Stimulated activated naive B cell treated with anti-CD40 and anti-IgM and Interleukin-4, amounts not matched to agents 10 μg/mL and 1 μg/mL and 100 μg/mL, for 72 hours (primary cell): ENCODE results near the gene MYH7.

Experiments used
- ATAC-seq, 2 donors: fragments of 150-1000 bp; cut with Tn5 transposase; replicated peaks; 2 replicates each; pipeline ENCODE4 v1.10.0; 2021; ENCODE audit warnings: moderate library complexity in 1 of 2
- DNase-seq: peaks from one replicate; pipeline ENCODE4 v3.0.0; 2021
- H3K27ac Mint-ChIP-seq: one replicate; pipeline ENCODE4 v1.8.0; 2022; ENCODE audit warnings: mild to moderate bottlenecking, mixed read lengths
- H3K27me3 Mint-ChIP-seq, 2 donors: one replicate each; pipeline ENCODE4 v1.8.0; 2022; ENCODE audit warnings: mixed read lengths in 2 of 2
- H3K36me3 Mint-ChIP-seq, 2 donors: one replicate each; pipeline ENCODE4 v1.8.0; 2022; ENCODE audit warnings: mixed read lengths in 2 of 2, mild to moderate bottlenecking in 1 of 2
- H3K4me1 Mint-ChIP-seq, 2 donors: one replicate each; pipeline ENCODE4 v1.8.0; 2022; ENCODE audit warnings: mixed read lengths in 2 of 2, mild to moderate bottlenecking in 1 of 2
- H3K4me3 Mint-ChIP-seq, 2 donors: one replicate each; pipeline ENCODE4 v1.8.0; 2022; ENCODE audit warnings: mild to moderate bottlenecking in 2 of 2, mixed read lengths in 2 of 2, moderate library complexity in 1 of 2
- H3K9me3 Mint-ChIP-seq, 2 donors: one replicate each; pipeline ENCODE4 v1.8.0; 2022; ENCODE audit warnings: mixed read lengths in 2 of 2, mild to moderate bottlenecking in 1 of 2

Gene MYH7

GRCh38 chr14:23441076-23441475 is 5.6 kb upstream of the MYH7 start:
- no peak for DNase-seq

DNA sequence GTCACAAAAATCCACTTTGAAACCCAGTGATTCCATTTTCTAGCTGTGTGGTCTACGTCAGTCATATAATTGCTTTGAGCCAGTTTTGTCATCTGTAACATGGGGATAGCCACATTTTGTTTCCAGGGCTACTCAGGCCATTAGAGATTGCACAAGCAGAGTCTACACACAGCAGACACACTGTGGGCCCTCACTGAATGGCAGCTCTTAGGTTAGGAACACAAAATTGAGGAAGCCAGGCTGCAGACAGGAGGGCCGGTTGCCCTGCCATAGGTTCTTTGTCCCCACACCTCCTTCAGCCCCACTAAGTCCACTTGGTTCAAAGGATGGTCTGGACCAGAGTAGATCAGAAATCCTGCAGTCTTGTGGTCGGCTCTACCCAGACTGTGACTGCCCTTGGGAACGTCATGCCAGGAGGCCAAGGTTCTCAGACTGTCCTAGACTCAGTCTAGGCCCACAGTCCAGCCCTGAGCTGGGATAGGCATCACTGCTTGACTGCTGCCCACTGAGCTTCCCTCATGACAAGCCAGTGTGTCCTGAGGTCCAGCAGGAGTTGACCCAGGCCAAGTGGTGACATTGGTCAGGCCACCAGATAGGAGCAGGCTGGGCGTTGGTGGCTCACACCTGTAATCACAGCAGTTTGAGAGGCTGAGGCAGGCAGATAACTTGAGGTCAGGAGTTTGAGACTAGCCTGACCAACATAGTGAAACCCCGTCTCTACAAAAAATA is 3.8 kb upstream of the MYH7 start:
- Mint-ChIP-seq H3K9me3 (no peaks in the 10 kb centered on the region), H3K27ac (no peak overlapping the region), H3K36me3 (no peaks in the 10 kb centered on the region), H3K4me3 (no peak overlapping the region), H3K27me3 (peaks cover 36 to 41% of the 10 kb centered on the region in 2 donors), H3K4me1 (no peaks in the 10 kb centered on the region)
- ATAC-seq (no peak), DNase-seq (no peak)

More at GRCh38 chr14:23441076-23441475, 5.6 kb upstream of the MYH7 start:
- no peaks in the 10 kb centered on the region for H3K4me1 Mint-ChIP-seq
- ATAC-seq: no peak
- no peak overlapping the region for H3K4me3 Mint-ChIP-seq
- peaks cover 29 to 33% of the 10 kb centered on the region in 2 donors for H3K27me3 Mint-ChIP-seq
- H3K36me3 Mint-ChIP-seq: no peaks in the 10 kb centered on the region
- no peaks in the 10 kb centered on the region for H3K9me3 Mint-ChIP-seq
- H3K27ac Mint-ChIP-seq: no peak overlapping the region

DNA sequence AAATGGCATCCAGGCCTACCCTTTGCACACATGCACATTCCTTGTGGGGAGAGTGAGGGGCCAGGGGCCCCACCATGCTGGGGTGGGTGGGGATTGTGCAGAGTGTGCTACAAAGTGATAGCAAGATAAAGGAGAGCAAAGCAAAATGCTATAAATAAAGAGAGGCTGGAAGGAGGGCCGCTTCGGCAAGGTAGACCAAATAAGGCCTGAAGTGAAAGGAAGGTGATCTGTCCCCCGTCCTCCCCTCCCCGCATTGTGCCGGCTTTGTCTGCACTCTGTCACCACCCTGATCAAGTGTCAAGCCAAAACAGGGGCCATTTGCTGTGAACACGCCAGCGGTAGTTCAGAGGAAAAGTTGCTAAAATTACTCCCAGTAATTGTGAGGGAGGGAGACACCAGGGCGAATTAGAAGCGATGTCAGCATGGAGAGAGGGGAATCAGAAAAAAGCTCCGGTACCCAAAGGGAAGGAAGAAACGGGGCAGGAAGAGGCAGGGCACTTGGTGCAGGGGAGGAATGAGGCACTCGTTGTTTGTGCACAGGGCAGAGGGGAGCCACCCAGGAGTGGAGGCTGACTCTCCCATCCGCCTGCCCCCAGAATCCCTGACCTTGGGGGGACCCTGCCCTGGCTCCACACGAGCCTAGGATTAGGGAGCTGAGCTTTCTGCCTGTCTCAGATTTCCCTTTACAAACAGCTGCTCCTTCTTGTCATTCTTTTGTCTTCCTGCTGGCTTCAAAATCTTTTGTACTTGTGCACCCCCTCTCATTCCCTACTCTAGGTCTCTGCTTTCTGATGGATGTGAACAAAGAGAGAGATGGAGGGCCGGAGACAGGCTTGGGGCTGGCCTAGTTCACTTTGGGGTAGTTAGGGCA is 2.9 kb upstream of the MYH7 start:
- Mint-ChIP-seq H3K9me3 (no peaks in the 10 kb centered on the region), H3K4me1 (no peaks in the 10 kb centered on the region), H3K27me3 (peaks cover 40 to 41% of the 10 kb centered on the region in 2 donors), H3K36me3 (no peaks in the 10 kb centered on the region), H3K27ac (no peak overlapping the region), H3K4me3 (no peak overlapping the region)
- DNase-seq (no peak), ATAC-seq (no peak)

- ATAC-seq: no peak
- no peak overlapping the region for H3K27ac Mint-ChIP-seq
Observed at GRCh38 chr14:23437133-23438100, 2.0 kb upstream of the MYH7 start.

DNA sequence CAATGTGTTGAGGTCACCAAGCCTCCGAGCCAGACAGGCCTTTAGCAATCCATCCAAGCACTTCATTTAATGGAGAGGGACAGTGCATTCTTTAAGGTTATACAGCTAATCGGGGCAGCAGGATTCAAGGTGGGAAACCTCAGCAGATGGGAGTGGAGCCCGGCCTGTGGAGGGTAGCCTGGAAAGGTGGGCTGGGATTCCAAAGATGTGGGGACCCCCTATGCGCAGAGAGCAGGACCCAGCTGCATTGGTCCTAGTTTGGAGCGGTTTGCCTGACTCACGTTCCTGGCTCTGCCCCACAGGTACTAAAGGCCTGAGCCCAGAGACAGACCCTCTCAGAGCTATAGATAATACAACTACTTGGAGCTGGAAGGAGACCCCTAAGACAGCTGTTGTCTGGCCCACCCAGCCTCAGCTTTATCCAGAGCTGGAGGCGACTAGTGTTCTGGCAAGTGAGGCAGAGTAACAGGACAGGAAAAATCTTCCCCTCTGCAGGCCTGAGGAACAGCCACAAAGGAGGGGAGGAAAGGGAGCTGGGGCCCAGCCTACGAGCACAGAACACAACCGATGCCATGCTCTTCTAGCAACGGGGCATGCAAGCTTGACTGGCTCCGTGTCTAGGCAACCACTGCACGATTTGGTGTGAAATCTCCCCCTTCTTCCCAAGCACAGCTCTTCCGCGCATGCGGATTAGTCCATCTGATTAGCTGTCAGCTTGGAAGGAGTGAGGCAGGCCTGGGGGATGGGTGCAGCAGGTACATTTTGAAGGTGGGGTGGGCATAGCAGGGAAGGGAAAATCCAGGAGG is 1.1 kb upstream of the MYH7 start:
- peaks cover 41 to 42% of the 10 kb centered on the region in 2 donors for H3K27me3 Mint-ChIP-seq
- ATAC-seq (no peak), DNase-seq (no peak)
- no peak overlapping the region for H3K27ac Mint-ChIP-seq
- H3K36me3 Mint-ChIP-seq: no peaks in the 10 kb centered on the region
- H3K4me3 Mint-ChIP-seq: no peak overlapping the region
- no peaks in the 10 kb centered on the region for H3K4me1 Mint-ChIP-seq
- no peaks in the 10 kb centered on the region for H3K9me3 Mint-ChIP-seq

More at GRCh38 chr14:23437133-23438100, 2.0 kb upstream of the MYH7 start:
- no peak overlapping the region for H3K4me3 Mint-ChIP-seq
- H3K4me1 Mint-ChIP-seq: no peaks in the 10 kb centered on the region
- H3K27me3 Mint-ChIP-seq: peaks cover 38 to 40% of the 10 kb centered on the region in 2 donors
- DNase-seq: no peak
- no peaks in the 10 kb centered on the region for H3K9me3 Mint-ChIP-seq
- no peaks in the 10 kb centered on the region for H3K36me3 Mint-ChIP-seq

DNA sequence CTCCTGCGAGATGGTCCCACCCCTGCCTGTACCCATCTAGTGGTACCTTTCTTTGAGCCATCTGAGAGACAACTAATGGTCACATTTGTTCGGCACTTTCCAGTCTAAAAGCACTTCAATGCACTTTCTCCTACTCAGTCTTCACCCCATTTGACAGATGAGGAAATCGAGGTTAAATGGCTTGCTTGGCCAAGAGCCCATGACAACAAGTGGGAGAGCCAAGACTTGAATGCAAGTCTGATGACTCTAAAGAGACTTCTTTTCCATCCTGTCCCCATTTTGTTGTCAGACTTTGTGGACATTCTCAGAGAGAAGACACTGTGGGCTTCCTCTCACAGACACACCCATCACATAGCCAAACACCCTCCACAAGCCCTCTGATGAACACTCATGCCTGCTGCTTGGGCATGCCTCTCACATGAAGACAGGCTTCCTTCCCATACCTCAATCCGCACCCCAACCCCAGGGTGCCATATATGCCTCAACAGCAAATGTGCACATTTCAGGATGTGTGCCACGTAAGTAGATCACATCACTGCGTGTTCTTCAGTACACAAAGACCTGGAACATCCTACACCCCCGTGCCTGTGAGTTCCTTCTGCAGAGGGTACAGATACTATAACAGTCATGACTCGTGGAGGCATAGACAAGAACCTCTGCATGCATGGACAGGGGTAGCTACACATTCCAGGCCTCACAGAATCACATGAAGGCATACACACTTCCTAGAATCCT is 805 bp downstream of the MYH7 start:
- no peaks in the 10 kb centered on the region for H3K4me1 Mint-ChIP-seq
- H3K9me3 Mint-ChIP-seq: no peaks in the 10 kb centered on the region
- no peak for ATAC-seq
- no peak overlapping the region for H3K27ac Mint-ChIP-seq
- no peak overlapping the region for H3K4me3 Mint-ChIP-seq
- no peaks in the 10 kb centered on the region for H3K36me3 Mint-ChIP-seq
- peaks cover 35 to 43% of the 10 kb centered on the region in 2 donors for H3K27me3 Mint-ChIP-seq
- DNase-seq: no peak

GRCh38 chr14:23433457-23433856 is 2.0 kb downstream of the MYH7 start:
- H3K4me1 Mint-ChIP-seq: no peaks in the 10 kb centered on the region
- DNase-seq: no peak
- no peaks in the 10 kb centered on the region for H3K9me3 Mint-ChIP-seq
- no peak for ATAC-seq
- no peaks in the 10 kb centered on the region for H3K36me3 Mint-ChIP-seq
- H3K27ac Mint-ChIP-seq: no peak overlapping the region
- no peak overlapping the region for H3K4me3 Mint-ChIP-seq
- peaks cover 36 to 45% of the 10 kb centered on the region in 2 donors for H3K27me3 Mint-ChIP-seq

GRCh38 chr14:23432946-23433345 is 2.5 kb downstream of the MYH7 start:
- peaks cover 36 to 45% of the 10 kb centered on the region in 2 donors for H3K27me3 Mint-ChIP-seq
- no peak overlapping the region for H3K27ac Mint-ChIP-seq
- no peak for DNase-seq
- no peaks in the 10 kb centered on the region for H3K9me3 Mint-ChIP-seq
- H3K4me3 Mint-ChIP-seq: no peak overlapping the region
- H3K4me1 Mint-ChIP-seq: no peaks in the 10 kb centered on the region
- H3K36me3 Mint-ChIP-seq: no peaks in the 10 kb centered on the region
- ATAC-seq: no peak

GRCh38 chr14:23432102-23432925 is 3.1 kb downstream of the MYH7 start:
- no peaks in the 10 kb centered on the region for H3K36me3 Mint-ChIP-seq
- no peaks in the 10 kb centered on the region for H3K9me3 Mint-ChIP-seq
- H3K27ac Mint-ChIP-seq: no peak overlapping the region
- peaks cover 36 to 45% of the 10 kb centered on the region in 2 donors for H3K27me3 Mint-ChIP-seq
- H3K4me3 Mint-ChIP-seq: no peak overlapping the region
- H3K4me1 Mint-ChIP-seq: no peaks in the 10 kb centered on the region
- DNase-seq (no peak), ATAC-seq (no peak)

DNA sequence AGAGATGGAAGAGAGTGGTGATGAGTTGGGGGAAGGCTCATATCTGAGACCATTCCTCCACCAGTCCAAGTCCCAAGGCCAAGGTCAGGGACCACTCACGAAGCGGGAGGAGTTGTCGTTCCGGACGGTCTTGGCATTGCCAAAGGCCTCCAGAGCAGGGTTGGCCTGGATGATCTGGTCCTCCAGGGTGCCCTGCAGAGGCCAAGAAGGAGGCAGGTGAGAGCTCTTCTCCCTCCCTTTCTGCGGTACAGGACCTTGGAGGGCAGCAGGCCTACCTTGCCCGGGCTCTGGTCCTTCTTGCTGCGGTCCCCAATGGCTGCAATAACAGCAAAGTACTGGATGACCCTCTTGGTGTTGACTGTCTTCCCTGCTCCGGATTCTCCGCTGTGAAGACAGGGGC is 4.0 kb downstream of the MYH7 start:
- Mint-ChIP-seq H3K4me1 (no peaks in the 10 kb centered on the region), H3K27ac (no peak overlapping the region), H3K9me3 (no peaks in the 10 kb centered on the region), H3K36me3 (no peaks in the 10 kb centered on the region), H3K4me3 (no peak overlapping the region), H3K27me3 (peaks cover 36 to 45% of the 10 kb centered on the region in 2 donors)
- no peak for ATAC-seq
- DNase-seq: no peak

DNA sequence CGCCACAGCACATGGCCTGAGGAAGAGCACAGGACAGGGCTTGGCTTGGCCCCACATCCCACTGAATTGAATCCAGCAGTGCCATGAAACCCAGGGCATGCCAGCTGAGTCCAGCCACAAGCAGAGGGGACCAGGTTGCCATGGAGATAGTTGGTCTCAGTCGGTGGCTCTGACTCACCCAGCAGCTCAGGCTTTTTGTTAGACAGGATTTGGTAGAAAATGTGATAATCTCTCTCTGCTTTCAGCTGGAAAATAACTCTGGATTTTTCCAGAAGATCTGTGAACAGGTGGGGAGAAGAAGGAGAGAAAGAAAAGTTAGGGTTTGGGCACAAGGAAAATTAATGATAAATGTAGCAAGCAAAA is 4.8 kb downstream of the MYH7 start:
- H3K9me3 Mint-ChIP-seq: no peaks in the 10 kb centered on the region
- H3K27me3 Mint-ChIP-seq: peaks cover 36 to 45% of the 10 kb centered on the region in 2 donors
- H3K36me3 Mint-ChIP-seq: no peaks in the 10 kb centered on the region
- no peak for DNase-seq
- H3K4me3 Mint-ChIP-seq: no peak overlapping the region
- no peak for ATAC-seq
- H3K4me1 Mint-ChIP-seq: no peaks in the 10 kb centered on the region
- no peak overlapping the region for H3K27ac Mint-ChIP-seq

GRCh38 chr14:23430016-23430722 is 5.3 kb downstream of the MYH7 start:
- Mint-ChIP-seq H3K9me3 (no peaks in the 10 kb centered on the region), H3K27me3 (peaks cover 39 to 42% of the 10 kb centered on the region in 2 donors), H3K36me3 (no peaks in the 10 kb centered on the region), H3K4me3 (no peak overlapping the region), H3K27ac (no peak overlapping the region), H3K4me1 (no peaks in the 10 kb centered on the region)
- DNase-seq (no peak), ATAC-seq (no peak)
